ENCODE measurements around the gene PF4V1.

GRCh38 chr4:73853718-73854473 lies 800 bp downstream of the PF4V1 start:
- TF ChIP-seq CTCF (conservative IDR thresholded peaks at IDR 0.05; ENCODE audit: low read length) = no peak
- TF ChIP-seq EZH2phosphoT487 (IDR thresholded peaks at IDR 0.05; ENCODE audit: borderline replicate concordance, low read depth, low read length) = no peak

Measured in OCI-LY7 (cell line).